ENCODE results near the gene NTMT1. TPM values are rescaled to one million over a fixed set of nuclear protein-coding genes. Genes with fewer than 3 reads are reported as not detected.
A peak's percentile ranks its signal among the peaks of the same experiment; 100 is the strongest.

NTMT1 gene
- total and polyA plus RNA-seq, 8 donors: 1.7 to 68.4 (median 28.0) TPM

DNA sequence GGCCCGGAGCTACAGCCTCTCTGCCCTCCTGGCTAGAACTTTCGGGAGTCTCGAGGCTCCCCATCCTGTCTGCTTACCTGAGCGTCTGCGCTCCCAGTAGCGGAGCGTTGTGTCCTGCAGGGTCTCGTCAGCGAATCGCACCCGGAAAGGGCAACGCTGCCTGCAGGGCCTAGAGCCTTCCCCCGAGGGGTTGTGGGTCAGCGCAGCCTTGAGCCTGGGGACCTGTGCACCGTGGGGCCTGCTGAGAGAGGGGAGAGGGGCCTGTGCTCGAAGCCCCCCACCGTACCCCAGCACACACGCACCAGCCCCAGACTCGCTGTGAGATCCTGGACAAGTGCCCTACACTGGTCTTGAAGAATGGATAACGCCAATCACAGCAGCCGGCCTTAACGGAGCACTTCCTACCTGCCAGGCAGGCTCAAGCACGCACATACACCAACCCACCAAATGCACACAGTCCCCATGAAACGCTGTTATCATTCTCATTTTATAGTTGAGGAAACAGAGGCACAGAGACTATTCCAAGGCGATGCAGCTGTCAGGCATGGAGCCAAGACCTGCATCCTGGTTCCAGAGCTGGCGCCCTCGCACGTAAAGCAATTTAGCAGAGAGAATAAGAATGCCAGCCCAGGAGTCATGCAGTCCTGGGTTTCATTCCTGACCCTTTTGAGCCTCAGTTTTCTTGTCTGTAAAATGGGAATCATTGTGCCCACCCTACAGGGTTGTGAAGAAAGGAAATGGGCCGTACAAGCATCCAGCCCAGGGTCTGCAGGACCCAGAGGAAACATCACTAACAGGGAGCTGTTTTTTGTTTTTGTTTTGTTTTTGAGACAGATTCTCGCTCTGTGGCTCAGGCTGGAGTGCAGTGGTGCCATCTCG is 10.3 kb upstream of the NTMT1 start:
- no peak for TF ChIP-seq EP300 (IDR thresholded peaks at IDR 0.05)
- TF ChIP-seq POLR2AphosphoS5 (IDR thresholded peaks at IDR 0.05): no peak
- no peak for TF ChIP-seq POLR2A (IDR thresholded peaks at IDR 0.05)
- TF ChIP-seq, protein P1, sequence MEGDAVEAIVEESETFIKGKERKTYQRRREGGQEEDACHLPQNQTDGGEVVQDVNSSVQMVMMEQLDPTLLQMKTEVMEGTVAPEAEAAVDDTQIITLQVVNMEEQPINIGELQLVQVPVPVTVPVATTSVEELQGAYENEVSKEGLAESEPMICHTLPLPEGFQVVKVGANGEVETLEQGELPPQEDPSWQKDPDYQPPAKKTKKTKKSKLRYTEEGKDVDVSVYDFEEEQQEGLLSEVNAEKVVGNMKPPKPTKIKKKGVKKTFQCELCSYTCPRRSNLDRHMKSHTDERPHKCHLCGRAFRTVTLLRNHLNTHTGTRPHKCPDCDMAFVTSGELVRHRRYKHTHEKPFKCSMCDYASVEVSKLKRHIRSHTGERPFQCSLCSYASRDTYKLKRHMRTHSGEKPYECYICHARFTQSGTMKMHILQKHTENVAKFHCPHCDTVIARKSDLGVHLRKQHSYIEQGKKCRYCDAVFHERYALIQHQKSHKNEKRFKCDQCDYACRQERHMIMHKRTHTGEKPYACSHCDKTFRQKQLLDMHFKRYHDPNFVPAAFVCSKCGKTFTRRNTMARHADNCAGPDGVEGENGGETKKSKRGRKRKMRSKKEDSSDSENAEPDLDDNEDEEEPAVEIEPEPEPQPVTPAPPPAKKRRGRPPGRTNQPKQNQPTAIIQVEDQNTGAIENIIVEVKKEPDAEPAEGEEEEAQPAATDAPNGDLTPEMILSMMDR (IDR thresholded peaks at IDR 0.05): no peak
- H3K36me3 ChIP-seq: no peaks in the 10 kb centered on the region
- H3K27me3 ChIP-seq: peaks cover 0 to 15% (median 12%) of the 10 kb centered on the region in 3 donors
- H3K27ac ChIP-seq: no peak overlapping the region
- no peaks in the 10 kb centered on the region for H3K9me3 ChIP-seq
- intact Hi-C loops (cut with DNase I; ENCODE audit: low total_unique reads): no loop called here
- H3K4me3 ChIP-seq: no peak overlapping the region
- no peak for DNase-seq
- 78 to 88% (median 84%) methylated on average over 26 to 31 of the region's 31 CpGs for WGBS, 5 donors
- peaks cover 14 to 41% (median 31%) of the 10 kb centered on the region in 4 donors for H3K4me1 ChIP-seq

DNA sequence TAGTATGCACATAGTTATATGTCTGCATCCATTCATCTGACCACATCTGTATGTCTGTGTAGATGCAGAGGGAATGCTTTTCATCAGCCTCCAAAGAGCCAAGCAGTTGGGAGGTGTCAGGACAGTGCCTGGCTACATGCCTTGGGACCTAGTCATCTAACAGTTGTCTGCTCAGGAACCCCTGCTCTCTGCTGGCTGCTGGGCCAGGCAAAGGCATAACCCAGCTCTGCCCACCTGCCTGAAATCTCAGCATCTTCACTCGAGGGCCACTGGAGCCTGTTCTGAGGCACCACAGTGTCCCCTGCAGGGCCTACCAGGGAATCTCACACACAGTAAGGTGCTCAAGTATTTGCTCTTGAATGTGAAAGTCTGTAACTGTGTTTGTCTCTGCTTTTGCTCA is 8.8 kb upstream of the NTMT1 start:
- WGBS, 5 donors: 0 to 5% (median 4%) methylated on average over 1 of the region's 1 CpG
- H3K4me1 ChIP-seq: peaks cover 11 to 31% (median 21%) of the 10 kb centered on the region in 4 donors
- no peak overlapping the region for H3K4me3 ChIP-seq
- H3K27ac ChIP-seq: no peak overlapping the region
- intact Hi-C loops (cut with DNase I; ENCODE audit: low total_unique reads): no loop called here
- no peaks in the 10 kb centered on the region for H3K9me3 ChIP-seq
- DNase-seq: peak in 1 of 2 donors; percentile 57
- TF ChIP-seq, protein P1 (IDR thresholded peaks at IDR 0.05): peak in 1 of 7 experiments; percentile 8
- TF ChIP-seq POLR2A (IDR thresholded peaks at IDR 0.05): no peak
- TF ChIP-seq POLR2AphosphoS5 (IDR thresholded peaks at IDR 0.05): no peak
- no peaks in the 10 kb centered on the region for H3K36me3 ChIP-seq
- H3K27me3 ChIP-seq: peaks cover 0 to 20% (median 12%) of the 10 kb centered on the region in 3 donors

DNA sequence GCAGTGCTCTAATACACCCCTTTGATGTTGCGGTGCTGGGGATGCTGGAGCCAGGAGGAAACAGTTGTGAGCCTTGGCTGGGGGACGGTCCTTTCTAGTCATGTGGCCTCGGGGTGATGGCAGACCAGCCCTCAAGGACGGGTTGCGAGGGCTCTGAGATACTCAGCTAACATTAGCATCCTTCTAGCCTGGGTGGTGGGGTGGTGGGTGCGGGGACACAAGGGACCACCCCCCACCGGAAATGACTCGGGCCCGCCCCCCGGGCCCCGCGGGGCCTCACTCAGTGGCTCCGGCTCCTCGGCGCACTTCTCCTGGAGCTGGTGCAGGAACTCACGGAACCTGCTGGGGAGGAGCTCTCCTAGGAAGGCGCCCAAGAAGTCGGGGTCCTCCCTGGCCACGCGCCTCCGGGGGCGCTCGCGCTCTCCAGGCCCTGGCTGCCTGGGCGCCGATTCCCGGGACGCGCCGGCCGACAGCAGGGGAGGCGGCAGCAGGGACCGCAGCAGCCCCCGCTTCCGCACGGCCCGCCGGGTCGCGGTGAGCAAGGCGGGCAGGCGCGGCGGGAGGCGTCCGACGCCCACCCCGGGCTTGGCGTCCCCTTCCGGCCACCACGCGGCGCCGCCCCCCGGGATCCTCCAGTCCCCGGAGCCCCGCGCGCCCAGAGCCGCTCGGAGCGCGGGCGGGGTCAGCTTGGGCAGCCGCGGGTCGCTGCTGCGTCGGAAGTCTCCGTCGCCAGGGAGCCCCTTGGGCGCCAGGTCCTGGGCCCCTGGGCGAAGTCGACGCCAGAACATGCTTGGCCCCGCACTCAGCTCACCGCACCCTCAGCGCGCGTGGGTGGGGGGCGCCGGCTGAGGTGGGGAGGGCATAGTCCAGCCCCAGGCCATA is 5.9 kb upstream of the NTMT1 start:
- H3K36me3 ChIP-seq: no peaks in the 10 kb centered on the region
- H3K9me3 ChIP-seq: no peaks in the 10 kb centered on the region
- DNase-seq: peak in 1 of 2 donors; percentile 85
- peaks cover 0 to 20% (median 12%) of the 10 kb centered on the region in 3 donors for H3K27me3 ChIP-seq
- no peak for TF ChIP-seq POLR2A (IDR thresholded peaks at IDR 0.05)
- no peak for TF ChIP-seq POLR2AphosphoS5 (IDR thresholded peaks at IDR 0.05)
- TF ChIP-seq EP300 (IDR thresholded peaks at IDR 0.05): no peak
- TF ChIP-seq, protein P1 (IDR thresholded peaks at IDR 0.05): no peak
- H3K4me1 ChIP-seq: peaks cover 15 to 30% (median 18%) of the 10 kb centered on the region in 4 donors
- peak overlapping the region; percentile 52 to 64 (median 58) for H3K4me3 ChIP-seq
- peak overlapping the region in 3 of 5 donors; percentile 15 to 73 (median 44) for H3K27ac ChIP-seq
- WGBS, 5 donors: 0 to 9% (median 1%) methylated on average over 4 to 82 of the region's 82 CpGs
- intact Hi-C loops (cut with DNase I; ENCODE audit: low total_unique reads): no loop called here

DNA sequence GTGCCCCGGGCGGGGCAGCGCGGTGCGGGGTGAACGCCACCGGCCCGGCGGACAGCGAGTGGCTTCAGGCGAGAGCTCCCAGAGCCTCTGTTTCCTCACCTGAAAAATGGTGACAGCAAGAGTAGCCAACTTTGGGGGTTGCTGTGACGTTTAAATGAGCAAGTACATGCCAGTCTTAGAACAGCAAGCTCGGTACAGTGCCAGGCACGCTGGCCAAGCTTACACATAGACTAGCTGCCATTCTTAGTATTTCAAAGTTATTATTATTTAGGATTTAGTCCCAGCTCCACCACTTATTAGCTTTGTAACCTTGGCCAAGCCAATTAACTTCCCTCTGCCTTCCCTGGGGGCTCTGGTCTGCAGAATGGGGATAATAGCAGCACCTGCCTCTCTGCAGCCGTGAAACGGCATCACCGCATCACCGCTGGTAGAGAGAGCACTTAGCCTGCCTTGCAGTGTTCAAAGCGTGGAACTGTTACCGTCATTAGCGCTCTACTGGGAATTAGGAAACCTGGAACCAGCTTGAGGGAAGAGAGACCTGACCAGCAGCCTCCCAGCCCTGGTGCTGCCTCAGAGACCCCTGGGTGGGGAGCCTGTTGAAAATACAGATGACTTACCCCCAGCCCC is 5.2 kb upstream of the NTMT1 start, which contains the start of gene C9orf50:
Gene C9orf50 (minus strand): TSS at position 433 of the 627 bp plus-strand sequence. CDS start 527 bp downstream, outside the sequence.
- H3K9me3 ChIP-seq: no peaks in the 10 kb centered on the region
- H3K27me3 ChIP-seq: peaks cover 0 to 20% (median 12%) of the 10 kb centered on the region in 3 donors
- intact Hi-C loops (cut with DNase I; ENCODE audit: low total_unique reads): no loop called here
- peaks cover 15 to 38% (median 24%) of the 10 kb centered on the region in 4 donors for H3K4me1 ChIP-seq
- H3K27ac ChIP-seq: peak within 1 kb of the TSS in 3 of 5 donors; percentile 15 to 73 (median 44)
- 26 to 56% (median 33%) methylated on average over 9 to 21 of the region's 21 CpGs for WGBS, 5 donors
- TF ChIP-seq EP300 (IDR thresholded peaks at IDR 0.05) (no peak), POLR2AphosphoS5 (IDR thresholded peaks at IDR 0.05) (no peak), POLR2A (IDR thresholded peaks at IDR 0.05) (no peak)
- TF ChIP-seq, protein P1 (IDR thresholded peaks at IDR 0.05): no peak
- no peaks in the 10 kb centered on the region for H3K36me3 ChIP-seq
- DNase-seq: no peak
- H3K4me3 ChIP-seq: peak within 1 kb of the TSS; percentile 52 to 64 (median 58)
